DOHH2 (cell line): ENCODE data around the gene WNK1.

ENCODE experiments used
- H3F3A ChIP-seq: fragments of 200-600 bp; sonication (generic), shearing (Covaris generic); 2 replicates; pipeline ENCODE4 v1.6.0; 2016; ENCODE audit warnings: antibody characterized with exemption, mild to moderate bottlenecking; ENCODE audit not compliant: control insufficient read depth, insufficient read depth
- H3K27ac ChIP-seq: fragments of 200-600 bp; sonication (generic); 2 replicates; pipeline ENCODE4 v1.5.1; 2014; ENCODE audit warnings: low read depth, mild to moderate bottlenecking, low read length, moderate library complexity
- H3K27me3 ChIP-seq: fragments of 200-600 bp; sonication (generic); 2 replicates; pipeline ENCODE4 v1.6.1; 2014; ENCODE audit warnings: mild to moderate bottlenecking, low read length, mixed read lengths; ENCODE audit not compliant: control insufficient read depth
- H3K36me3 ChIP-seq: fragments of 200-600 bp; sonication (generic); 2 replicates; pipeline ENCODE4 v1.6.1; 2014; ENCODE audit warnings: mild to moderate bottlenecking, low read length, moderate library complexity, mixed read lengths; ENCODE audit not compliant: control insufficient read depth
- H3K4me1 ChIP-seq: fragments of 200-600 bp; sonication (generic); 2 replicates; pipeline ENCODE4 v1.6.1; 2014; ENCODE audit warnings: mild to moderate bottlenecking, low read length, mixed read lengths; ENCODE audit not compliant: control insufficient read depth
- H3K4me2 ChIP-seq: fragments of 200-600 bp; sonication (generic); 2 replicates; pipeline ENCODE4 v1.6.0; 2014; ENCODE audit warnings: mild to moderate bottlenecking, low read length, moderate library complexity
- H3K4me3 ChIP-seq: fragments of 200-600 bp; sonication (generic); 2 replicates; pipeline ENCODE4 v1.5.1; 2014; ENCODE audit warnings: mild to moderate bottlenecking, low read length, mixed read lengths
- H3K79me2 ChIP-seq: fragments of 200-600 bp; sonication (generic); 2 replicates; pipeline ENCODE4 v1.6.1; 2014; ENCODE audit warnings: mild to moderate bottlenecking, low read length, mixed read lengths; ENCODE audit not compliant: control insufficient read depth
- H3K9me2 ChIP-seq: fragments of 200-600 bp; sonication (generic); replicated peaks from 2 replicates; pipeline ENCODE4 v1.6.1; 2014; ENCODE audit warnings: mild to moderate bottlenecking, low read length, mixed read lengths; ENCODE audit not compliant: control insufficient read depth
- H3K9me3 ChIP-seq: fragments of 200-600 bp; sonication (generic); 2 replicates; pipeline ENCODE4 v1.6.1; 2014; ENCODE audit warnings: antibody characterized with exemption, low read length, mixed read lengths; ENCODE audit not compliant: control insufficient read depth, insufficient read depth
- H4K20me1 ChIP-seq: fragments of 200-600 bp; sonication (generic); 2 replicates; pipeline ENCODE4 v1.6.0; 2014; ENCODE audit warnings: low read depth, mild to moderate bottlenecking, antibody characterized with exemption, low read length, moderate library complexity; ENCODE audit not compliant: control insufficient read depth, insufficient read depth
- EZH2phosphoT487 ChIP-seq: fragments of 200-600 bp; sonication (generic); IDR thresholded peaks from 2 replicates; pipeline ENCODE4 v1.6.1; 2017; ENCODE audit warnings: borderline replicate concordance, mild to moderate bottlenecking, antibody characterized with exemption, low read length, moderate library complexity, mixed read lengths
- TF ChIP-seq, protein P1 (sequence below): fragments of 200-600 bp; sonication (generic); IDR thresholded peaks from one replicate; pipeline ENCODE4 v1.5.1; 2014; ENCODE audit warnings: antibody characterized with exemption, mild to moderate bottlenecking, low read depth, low read length; ENCODE audit not compliant: poor library complexity, severe bottlenecking

WNK1 gene

GRCh38 chr12:936377-937345 lies 184.3 kb downstream of the WNK1 start:
- Histone ChIP-seq H3K27me3 (no peaks in the 10 kb centered on the region), H3K79me2 (peaks cover 51% of the 10 kb centered on the region), H3K36me3 (peaks cover 31% of the 10 kb centered on the region), H3K4me2 (no peak overlapping the region), H3K27ac (no peak overlapping the region), H3K4me1 (no peaks in the 10 kb centered on the region), H3K9me3 (no peaks in the 10 kb centered on the region), H3K9me2 (no peaks in the 10 kb centered on the region), H4K20me1 (no peaks in the 10 kb centered on the region), H3K4me3 (no peak overlapping the region), H3F3A (peaks cover 3% of the 10 kb centered on the region; the same call in 1 of the 2 replicates)
- TF ChIP-seq, protein P1, sequence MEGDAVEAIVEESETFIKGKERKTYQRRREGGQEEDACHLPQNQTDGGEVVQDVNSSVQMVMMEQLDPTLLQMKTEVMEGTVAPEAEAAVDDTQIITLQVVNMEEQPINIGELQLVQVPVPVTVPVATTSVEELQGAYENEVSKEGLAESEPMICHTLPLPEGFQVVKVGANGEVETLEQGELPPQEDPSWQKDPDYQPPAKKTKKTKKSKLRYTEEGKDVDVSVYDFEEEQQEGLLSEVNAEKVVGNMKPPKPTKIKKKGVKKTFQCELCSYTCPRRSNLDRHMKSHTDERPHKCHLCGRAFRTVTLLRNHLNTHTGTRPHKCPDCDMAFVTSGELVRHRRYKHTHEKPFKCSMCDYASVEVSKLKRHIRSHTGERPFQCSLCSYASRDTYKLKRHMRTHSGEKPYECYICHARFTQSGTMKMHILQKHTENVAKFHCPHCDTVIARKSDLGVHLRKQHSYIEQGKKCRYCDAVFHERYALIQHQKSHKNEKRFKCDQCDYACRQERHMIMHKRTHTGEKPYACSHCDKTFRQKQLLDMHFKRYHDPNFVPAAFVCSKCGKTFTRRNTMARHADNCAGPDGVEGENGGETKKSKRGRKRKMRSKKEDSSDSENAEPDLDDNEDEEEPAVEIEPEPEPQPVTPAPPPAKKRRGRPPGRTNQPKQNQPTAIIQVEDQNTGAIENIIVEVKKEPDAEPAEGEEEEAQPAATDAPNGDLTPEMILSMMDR = no peak
- TF ChIP-seq EZH2phosphoT487 = no peak

GRCh38 chr12:938810-939209 lies 186.4 kb downstream of the WNK1 start:
- Histone ChIP-seq H3K4me1 (no peaks in the 10 kb centered on the region), H3K27ac (no peak overlapping the region), H3K9me3 (no peaks in the 10 kb centered on the region), H3F3A (peaks cover 2% of the 10 kb centered on the region; the same call in 1 of the 2 replicates), H3K36me3 (peaks cover 43% of the 10 kb centered on the region), H3K27me3 (no peaks in the 10 kb centered on the region), H3K79me2 (peaks cover 71% of the 10 kb centered on the region), H3K4me2 (no peak overlapping the region), H3K9me2 (no peaks in the 10 kb centered on the region), H4K20me1 (no peaks in the 10 kb centered on the region), H3K4me3 (no peak overlapping the region)
- TF ChIP-seq EZH2phosphoT487 = no peak
- TF ChIP-seq, protein P1 = no peak

DNA sequence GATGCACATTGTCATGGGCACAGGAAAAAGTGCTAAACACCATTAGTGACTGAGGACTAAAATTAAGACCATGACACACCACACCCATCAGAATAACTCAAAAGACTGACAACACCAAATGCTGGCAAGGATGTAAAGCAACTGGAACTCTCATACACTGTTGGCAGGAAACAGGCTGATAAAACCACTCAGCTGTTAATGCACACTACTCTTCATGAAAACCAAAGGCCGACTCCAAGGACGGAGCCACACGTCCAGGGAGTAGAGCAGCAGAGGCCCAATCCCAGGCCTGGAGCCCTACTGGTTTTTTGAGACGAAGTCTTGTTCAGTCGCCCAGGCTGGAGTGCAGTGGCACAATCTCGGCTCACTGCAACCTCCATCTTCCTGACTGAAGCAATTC lies 190.7 kb downstream of the WNK1 start:
- no peaks in the 10 kb centered on the region for H3K9me2 ChIP-seq
- no peaks in the 10 kb centered on the region for H3K9me3 ChIP-seq
- no peak overlapping the region for H3K4me2 ChIP-seq
- TF ChIP-seq, protein P1 = no peak
- TF ChIP-seq EZH2phosphoT487 = no peak
- H3K4me1 ChIP-seq = peaks cover 20% of the 10 kb centered on the region
- no peaks in the 10 kb centered on the region for H3K27me3 ChIP-seq
- peaks cover 52% of the 10 kb centered on the region for H3K36me3 ChIP-seq
- no peak overlapping the region for H3K27ac ChIP-seq
- peaks cover 2% of the 10 kb centered on the region; the same call in 1 of the 2 replicates for H3F3A ChIP-seq
- H3K79me2 ChIP-seq = peaks cover 94% of the 10 kb centered on the region
- no peaks in the 10 kb centered on the region for H4K20me1 ChIP-seq
- H3K4me3 ChIP-seq = no peak overlapping the region
